ENCODE data around the gene VMAC.
"Not testable (repeated sequence)": the region's sequence is repeated elsewhere in the genome, so short reads cannot be mapped to it uniquely, and the experiment has no call there.

Gene VMAC

DNA sequence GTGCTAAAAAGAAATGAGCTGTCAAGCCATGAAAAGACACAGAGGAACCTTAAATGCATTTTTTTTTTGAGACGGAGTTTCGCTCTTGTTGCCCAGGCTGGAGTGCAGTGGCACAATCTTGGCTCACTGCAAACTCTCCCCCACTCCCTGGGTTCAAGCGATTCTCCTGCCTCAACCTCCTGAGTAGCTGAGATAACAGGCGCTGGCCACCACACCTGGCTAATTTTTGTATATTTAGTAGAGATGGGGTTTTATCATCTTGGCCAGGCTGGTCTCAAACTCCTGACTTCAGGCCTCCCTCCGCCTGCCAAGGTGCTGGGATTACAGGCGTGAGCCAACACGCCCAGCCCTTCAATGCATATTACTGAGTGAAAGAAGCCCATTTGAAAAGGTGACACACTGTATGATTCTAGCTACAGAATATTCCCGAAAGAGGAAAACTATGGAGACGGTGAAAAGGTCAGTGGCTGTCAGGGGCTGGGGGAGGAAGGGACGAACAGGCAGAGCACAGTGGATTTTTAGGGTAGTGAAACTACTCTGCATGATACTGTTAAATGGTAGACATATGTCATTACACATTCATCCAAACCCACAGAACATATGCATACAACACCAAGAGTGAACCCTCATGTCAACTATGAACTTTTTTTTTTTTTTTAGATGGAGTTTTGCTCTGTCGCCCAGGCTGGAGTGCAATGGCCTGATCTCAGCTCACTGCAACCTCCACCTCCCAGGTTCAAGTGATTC lies 20.4 kb upstream of the VMAC start:
- DNase-seq: not testable (repeated sequence)

DNA sequence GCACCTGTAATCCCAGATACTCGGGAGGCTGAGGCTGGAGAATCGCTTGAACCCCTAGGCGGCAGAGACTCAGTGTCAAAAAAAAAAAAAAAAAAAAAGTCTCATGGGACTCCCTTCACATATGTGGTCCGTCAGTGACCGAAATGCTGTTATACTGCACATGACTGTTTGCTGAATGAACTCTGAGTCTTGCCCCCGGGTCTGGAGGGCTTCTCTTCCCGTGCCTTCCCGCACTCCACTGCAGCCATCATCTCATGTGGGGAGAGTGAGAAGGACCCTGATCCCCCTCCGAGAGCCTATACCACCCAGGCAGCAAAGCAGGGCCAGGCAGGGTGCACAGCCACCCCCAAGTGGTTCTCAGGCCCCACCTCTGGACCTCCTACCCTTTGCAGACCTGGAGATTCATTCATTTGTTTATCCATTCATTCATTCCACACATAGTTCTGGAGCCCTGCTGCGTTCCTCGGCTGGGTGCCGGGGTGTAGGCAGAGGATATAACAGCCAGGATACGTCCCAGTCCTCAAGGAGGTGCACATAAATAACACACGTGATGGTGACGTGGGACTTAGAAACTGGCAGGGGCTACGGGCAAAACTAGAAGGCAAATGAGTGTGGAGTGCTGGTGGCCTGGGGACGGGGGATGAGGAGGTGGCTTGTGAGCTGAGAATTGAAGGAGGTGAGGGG lies 15.2 kb upstream of the VMAC start:
- DNase-seq: no peak

DNA sequence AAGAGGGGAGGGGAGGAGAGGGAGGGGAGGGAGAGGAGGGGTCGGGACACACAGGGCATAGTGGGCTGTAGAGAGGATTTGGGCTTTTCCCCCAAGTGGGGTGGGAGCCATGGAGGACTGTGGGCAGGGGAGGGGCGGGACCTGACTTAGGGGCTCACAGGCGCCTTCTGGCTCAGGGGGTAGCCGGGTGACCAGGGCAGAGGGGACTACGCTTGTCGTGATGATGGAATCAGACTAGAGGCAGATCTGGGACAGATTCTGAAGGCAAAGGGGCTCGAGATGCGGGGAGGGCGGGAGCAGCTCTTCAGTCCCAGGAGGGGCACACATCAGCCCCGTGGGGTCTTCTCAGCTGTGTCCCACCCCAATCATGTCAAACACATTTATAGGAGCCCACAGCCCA lies 14.6 kb upstream of the VMAC start:
- no peak for DNase-seq

DNA sequence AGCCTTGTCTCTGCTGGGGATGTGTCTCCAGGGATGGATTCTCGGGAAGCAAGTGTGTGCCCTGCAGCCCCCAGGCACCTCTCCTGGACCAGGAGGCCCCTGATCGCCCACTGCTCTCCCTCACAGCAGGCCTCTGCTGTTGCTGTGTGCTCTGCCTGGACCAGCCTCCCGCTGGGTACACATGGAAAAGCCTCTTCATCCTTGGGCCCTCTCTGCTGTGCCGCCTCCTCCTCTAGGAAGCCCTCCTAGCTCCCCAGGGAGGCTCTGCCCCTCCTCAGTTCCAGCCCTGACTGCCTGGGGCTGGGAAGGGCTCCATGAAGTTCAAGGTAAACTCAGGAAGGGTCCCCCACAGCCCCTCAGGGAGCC lies 13.1 kb upstream of the VMAC start:
- no peak for DNase-seq

DNA sequence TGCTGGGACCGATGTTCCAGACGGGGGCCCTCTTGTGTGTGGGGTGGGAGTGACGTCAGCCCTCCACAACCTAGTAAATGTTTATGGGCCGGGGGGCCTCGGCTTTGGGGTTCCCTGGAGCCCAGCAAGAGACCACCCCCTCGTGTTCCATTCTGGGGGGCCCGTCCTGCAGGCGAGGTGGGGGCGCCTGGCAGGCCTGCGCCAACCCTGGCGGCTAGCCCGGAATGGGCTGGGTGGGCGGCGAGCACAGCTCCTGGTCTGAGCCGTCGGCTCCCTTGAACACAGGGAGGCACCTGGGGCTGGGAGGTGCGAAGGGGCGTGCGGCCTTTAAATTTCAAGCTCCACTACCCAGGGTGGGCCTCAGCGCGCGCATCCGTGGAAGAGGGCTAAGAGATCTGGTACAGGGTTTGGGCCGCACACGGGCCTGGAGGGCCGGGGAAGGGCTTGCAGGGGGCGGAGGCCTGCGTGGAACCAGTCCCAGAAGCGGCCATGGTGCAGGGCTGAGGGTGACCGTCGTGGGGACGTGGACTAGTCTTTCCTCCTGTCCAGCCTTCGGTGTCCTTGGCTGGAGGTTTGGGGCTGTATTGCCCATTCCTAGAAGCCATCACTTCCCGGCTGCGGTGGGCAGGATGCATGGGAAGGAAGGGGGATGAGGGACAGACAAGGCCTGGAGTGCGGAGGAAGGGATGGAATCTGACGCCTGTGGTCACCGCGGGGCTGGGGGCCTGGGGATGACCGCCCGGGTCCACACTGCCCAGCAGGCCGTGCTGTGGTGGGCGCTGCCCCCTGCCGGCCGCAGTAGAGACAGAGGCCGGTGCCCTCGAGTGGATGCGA lies 12.5 kb upstream of the VMAC start:
- no peak for DNase-seq

DNA sequence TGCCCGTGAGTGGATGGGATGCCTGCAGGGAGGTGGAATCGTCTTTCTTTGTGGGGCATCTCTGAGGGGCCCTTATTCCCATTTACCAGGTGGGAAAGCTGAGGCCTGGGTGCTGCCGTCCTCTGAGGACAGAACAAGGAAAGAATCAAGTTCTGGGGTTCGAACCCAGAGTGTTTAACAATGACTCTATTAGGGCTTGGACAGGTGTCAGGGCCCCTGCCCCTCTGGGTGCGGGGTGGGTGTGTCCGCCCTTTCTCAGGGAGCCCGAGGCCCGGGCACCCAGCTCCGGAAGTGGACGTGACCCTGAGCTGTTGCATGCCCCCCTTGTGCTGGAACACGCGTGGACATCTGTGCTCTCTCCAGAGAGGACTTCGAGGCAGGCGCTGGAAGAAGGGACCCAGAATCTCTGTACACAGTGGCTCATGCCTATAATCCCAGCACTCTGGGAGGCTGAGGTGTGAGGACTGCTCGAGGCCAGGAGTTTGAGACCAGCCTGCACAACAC lies 11.8 kb upstream of the VMAC start:
- DNase-seq: no peak

DNA sequence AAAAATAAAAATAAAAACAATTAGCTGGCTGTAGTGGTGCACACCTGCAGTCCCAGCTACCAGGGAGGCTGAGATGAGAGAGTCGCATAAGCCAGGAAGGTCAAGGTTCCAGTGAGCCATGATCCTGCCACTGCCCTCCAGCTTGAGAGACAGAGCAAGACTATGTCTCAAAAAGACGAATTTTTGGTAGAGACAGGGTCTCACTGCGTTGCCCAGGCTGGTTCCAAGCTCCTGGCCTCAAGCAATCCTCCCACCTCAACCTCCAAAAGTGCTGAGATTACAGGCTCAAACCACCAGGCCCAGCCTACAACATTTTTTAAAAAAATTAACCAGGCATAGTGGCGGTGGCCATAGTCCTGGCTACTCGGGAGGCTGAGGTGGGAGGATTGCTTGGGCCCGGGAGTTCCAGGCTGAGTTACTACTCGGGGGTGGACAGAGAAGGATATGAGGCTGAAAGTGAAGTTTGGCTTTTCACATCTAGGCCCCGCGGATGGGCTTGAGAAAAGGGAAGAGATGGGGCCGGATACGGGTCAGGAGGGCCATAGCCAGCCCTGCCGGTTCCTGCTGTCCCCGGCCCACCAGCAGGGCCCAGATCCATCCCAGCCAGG lies 11.3 kb upstream of the VMAC start:
- no peak for DNase-seq

DNA sequence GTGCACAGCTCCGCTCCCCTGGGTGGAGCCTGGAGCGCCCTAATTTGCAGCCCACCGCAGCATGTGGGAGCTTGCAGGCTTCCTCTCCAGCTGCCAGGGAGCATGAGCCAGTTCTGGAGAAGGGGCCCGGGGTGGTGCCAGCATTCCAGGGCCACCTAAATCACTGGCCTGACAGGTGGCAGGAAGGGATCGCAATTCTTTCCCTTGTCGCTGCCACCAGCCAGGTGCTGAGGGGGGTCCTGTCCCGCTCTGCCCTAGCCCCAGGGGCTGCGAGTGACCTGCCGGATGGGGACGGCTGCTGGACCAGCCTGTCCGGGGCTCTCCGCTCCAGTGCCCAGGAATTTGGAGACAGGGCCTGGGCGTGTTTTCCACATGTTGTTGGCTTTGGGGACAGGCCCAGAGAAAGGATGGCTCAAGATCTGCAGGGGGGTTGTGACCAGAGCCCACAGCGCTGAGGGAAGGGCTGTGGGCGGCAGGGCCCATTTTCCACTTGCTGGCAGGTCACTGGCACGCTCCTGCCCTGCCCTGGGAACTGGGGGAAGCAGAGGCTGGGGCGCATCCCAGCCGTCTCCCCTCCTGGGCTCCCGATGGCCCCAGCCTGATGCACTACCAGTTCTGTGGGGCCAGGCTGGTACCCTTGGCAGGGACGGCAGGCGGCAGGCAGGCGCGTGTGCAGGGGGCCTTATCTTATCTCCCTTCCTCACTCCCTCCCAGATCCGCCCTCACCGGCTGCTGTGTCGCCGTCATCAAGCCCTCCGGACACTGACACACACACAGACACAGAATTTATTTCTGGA lies 10.6 kb upstream of the VMAC start:
- peak in 1 of 2 experiments; percentile 32 for DNase-seq

DNA sequence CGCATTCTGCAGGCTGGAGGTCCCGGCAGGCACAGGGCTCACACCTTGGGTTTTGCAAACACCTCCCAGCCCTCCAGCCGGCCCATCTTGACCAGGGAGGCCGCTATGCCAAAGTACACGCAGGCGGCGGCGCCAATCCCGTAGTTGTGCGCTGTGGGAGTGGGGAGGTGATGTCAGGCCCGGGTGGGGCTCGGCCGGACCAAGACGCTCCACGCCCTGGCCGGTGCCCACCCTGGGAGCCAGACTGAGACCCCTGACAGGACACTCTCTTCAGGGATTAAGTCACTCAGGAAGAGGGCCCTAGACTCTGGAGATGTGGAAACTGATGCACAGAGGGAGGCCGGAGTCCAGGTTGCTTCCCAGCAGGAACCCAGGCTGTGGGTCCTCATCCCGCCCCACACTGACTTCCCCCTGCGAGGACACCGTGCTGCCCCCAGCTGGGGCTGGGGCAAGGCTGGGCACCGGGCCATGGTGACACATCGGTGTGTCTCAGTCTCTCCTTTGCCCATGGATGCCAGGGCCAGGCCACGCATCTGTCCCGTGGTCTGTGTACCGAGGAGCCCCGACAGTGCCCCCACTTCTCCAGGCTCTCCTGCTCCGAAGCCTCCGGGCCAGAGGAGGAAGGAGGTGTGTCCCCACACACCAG lies 9.8 kb upstream of the VMAC start:
- DNase-seq: no peak

DNA sequence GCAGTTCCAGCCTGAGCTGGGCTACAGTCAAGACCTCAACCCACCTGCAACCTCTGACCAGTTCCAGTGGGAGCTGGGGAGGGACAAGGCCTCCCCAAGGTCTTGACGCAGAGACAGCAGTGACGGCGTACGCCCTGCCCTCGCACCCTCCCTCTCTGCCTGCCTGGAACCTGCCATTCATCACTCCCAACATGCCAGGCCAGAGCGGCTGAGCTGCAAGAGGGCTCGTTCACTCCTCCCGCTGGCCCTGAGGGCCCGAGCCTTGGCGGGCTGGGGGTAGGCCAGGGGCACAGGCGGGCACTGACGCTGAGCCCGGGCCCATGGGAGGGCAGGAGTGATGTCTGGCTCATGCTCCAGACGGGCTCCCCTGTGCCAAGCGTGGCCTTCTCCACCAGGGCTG lies 9.3 kb upstream of the VMAC start:
- no peak for DNase-seq

DNA sequence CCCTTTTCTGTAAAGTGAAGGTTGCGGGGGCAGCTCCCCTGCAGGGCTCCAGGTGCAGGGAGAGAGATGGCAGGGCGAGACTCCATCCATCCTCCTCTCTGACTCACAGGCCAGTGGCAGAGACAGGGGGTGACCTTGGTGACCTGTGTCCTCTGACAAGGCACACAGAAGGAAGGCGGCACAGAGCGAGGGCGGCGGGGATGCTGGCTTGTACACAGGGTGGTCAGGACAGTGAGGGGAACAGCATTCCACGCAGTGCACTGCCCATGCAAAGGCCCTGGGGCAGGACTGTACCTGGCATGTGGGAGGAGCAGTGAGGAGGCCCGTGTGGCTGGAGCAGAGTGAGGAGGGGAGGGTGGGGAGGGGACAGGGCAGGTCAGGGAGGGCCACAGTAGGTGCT lies 8.8 kb upstream of the VMAC start:
- DNase-seq: no peak

DNA sequence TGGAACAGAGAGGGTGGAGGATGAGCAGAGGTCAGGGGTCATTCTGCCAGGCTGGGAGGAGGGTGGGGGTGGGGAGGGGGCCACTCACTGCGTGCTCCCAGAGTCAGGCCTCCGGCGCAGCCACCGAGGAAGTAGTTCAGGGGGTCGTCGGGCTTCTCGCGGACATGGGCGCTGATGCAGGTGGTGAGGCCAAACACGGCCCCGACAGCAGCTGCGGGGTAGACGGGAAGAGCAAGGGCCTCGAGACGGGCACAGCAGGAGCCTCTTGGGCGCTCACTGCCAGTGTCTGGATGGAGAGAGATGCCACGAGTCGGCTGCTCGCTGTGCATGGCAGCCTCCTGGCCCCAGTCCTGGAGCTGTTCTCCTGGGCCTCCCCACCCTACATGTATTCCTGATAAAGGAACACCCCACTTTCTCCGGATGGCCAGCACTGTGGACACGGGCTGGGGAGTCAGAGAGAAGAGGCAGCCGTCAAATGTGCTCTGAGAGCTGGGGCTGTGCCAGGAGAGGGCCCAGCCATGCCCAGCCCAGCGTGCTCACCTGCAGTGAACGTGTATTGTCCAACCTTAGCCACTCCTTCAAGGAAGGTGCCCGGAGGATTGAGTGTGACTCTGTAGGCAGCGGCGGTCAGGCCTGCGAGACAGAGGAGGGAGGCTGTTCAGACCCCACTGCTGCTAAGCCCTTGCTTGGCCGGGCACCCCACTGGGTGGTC lies 8.2 kb upstream of the VMAC start:
- DNase-seq: no peak

DNA sequence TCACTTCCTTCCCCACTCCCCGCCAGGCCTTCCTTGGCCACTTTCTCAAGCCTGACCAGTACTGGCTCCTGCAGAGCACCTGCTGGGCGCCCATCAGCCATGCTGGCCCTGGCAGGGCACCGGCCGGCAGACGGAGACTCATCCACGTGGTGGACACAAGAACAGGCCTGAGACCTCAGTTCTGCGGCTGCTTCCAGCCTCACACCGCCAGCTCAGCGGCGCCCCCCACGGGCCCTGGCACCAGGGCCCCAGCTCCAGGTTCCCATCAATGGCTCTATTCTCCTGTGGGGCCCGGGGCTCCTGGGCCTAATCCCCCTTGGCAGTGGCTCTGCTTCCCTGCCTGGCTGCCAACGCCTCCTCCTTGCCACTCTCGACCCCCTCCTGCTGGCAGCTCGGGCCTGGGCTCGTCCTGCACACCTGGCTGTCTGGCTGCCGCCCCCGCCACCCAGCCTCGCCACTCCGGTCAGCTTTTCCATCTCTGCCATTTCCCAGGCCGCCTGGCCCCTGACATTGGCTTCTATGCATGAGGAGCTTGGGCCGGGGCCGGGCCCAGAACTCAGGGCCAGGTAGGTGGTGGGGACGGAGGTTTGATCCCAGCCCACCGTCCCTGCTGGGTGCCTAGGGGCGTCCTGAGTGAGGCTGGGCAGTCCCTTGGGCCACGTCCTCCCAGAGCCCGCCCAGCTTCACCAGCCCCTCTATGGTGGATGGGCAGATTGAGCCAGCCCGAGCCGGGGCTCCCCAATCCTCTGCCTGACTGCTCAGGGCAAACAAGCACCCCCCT lies 7.3 kb upstream of the VMAC start:
- no peak for DNase-seq

DNA sequence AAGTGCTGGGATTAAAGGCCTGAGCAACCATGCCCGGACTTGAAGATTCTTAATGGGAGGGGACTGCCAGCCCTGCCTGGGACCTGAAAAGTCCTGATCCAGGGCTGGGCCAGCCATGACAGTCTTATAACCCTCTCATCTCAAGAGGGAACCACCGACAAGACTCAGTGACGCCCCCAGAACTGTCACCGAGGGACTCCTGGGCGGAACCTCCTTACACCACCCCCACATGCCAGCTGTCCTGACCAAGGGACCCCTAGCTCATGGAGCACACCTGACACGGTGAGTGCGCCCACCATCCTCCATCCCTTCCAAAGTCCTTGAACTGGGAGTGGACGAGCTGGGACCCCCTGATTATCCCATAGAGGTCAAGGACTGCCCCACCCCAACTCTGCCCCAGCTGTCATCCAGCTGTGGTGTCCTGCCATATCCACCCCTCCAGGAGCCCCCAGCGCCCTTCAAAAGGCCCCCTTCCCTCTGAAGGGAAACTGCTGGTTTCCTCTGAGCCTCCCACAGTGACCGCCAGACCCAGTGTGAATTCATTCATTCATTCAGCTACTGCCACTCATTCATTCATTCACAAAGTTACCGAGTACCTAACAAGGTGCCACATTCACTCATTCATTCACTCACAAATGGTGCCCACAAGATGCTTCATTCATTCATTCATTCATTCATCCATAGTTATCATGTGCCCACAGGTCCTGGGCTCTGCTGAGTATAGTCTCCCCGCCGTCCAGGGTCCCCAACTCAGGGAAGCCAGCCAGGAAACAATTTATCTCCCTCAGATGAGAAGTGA lies 4.7 kb upstream of the VMAC start:
- DNase-seq: no peak

DNA sequence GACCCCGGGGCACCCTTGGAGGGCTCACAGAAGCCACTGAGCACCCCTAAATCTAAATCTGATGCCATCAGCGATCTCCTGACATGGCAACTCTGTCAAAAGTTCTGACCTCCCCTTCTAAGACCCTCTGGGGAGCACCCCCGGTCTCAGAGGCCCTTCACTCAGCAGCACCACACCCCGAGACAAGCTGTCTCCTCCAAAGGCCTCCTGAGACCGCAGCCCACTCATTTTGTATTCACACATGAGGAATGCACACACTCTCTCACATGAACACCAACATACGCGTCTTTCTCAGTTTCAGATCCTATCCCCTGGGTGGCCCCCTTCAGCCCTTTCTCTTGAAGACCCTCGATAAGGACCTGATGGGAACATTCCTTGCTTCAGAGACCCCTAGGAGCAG lies 3.7 kb upstream of the VMAC start:
- DNase-seq: no peak

DNA sequence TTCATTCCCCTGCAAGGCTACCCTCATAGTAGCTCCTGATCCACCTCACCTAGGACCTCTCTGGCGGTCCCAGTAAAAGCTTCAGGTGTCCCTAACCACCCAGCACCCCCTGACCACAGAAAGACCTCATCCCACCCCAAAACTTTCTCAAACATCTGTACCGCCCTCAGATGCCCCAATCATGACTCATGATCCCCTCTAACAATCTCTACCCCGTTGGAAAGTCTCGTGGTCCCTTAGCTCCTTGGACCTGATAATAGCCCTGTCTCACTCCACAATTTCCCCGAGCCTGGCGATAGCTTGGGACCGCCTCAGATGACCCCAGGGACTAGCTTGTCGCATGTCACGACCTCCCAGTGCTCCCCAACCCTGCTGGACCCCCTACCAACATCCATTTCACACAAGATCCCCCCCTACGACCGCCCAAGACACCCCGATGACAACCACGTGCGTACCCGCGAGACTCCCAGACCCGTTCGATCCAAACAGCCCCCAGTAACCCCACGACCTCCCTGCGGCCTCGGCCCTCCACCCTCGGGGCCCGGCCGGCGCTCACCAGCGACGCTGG lies 1.5 kb upstream of the VMAC start:
- DNase-seq: no peak

DNA sequence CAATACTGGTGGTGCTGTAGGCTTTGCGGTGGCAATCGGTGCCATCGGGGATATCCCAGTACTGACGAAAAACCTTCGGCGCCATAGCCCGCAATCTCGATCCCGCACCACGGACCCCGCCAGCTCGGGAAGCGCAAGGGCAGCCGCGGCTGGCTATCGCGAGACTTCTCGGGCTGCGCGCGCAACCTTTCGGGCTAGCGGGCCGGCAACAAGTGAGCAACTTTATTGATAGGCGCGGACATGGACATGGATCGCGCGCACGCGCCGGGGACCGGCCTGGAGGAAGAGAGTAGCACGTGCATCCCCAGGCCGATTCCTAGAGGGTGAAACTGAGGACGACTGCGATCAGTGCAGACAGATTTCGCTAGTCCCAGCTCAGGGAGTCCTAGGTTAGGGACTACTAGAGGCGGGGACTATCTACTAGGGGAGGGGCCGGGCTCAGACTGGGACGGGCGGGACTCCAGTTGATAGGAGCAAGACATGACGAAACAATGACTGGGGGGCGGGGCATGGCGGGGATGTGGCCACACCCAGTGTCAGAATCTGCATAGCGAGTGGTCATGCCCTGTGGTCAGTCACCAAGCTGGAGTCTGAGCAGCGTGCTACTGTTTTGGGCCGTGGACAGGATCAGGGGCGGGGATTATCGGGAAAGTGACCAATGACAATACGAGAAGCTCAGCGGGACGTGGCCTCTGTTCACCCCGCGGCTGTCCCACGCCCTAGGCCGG lies 884 bp upstream of the VMAC start, which contains the start of gene NDUFA11:
Gene NDUFA11, minus strand, starts transcription at position 167 of the 728 bp plus-strand sequence. Its CDS starts 82 bp downstream, at position 85.
- peak; percentile 99 to 100 for DNase-seq

DNA sequence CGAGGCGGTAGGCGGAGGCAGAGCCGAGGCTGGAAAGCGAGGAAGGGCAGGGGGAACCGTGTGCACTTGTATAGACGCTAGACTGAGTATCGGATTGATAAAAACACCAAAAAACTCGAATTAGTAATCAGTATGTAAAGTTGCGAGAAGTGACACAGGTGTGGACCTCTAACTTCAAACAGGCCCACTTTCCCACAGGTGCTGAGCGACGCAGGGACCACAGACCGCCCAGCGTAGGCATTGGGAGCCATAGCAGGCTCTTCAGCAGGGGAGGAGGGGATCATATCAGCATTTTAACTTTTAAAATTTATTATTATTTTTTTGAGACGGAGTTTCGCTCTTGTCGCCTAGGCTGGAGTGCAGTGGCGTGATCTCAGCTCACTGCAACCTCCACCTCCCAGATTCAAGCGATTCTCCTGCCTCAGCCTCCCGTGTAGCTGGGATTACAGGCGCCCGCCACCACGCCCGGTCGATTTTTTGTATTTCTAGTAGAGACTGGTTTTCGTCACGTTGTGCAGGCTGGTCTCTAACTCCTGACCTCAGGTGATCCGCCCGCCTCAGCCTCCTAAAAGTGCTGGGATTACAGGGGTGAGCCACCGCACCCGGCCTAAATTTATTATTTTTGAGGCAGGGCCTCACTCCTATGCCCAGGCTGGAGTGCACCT lies 574 bp downstream of the VMAC start:
- DNase-seq: no peak
